Activated CD8-positive, alpha-beta memory T cell treated with anti-CD3 and anti-CD28 coated beads, Interleukin-2, amount 50 U/mL, for 4 hours (primary cell): Measurements from ENCODE around the gene TIMM13.
"Not testable (repeated sequence)": the region's sequence is repeated elsewhere in the genome, so short reads cannot be mapped to it uniquely, and the experiment has no call there.

Experiments
- DNase-seq: peaks from one replicate; pipeline ENCODE4 v3.0.0-alpha.2; 2020

TIMM13 gene

GRCh38 chr19:2429917-2430535, 2.6 kb upstream of the TIMM13 start:
- no peak for DNase-seq

- no peak for DNase-seq
These were observed 1.6 kb upstream of the TIMM13 start for GRCh38 chr19:2428756-2429711.

GRCh38 chr19:2428321-2428690, 920 bp upstream of the TIMM13 start:
- no peak for DNase-seq

- DNase-seq, result peak; percentile 54
These were observed 566 bp downstream of the TIMM13 start for GRCh38 chr19:2426611-2427428.

- no peak for DNase-seq
These were observed 1.5 kb downstream of the TIMM13 start for GRCh38 chr19:2425622-2426581.

- DNase-seq, result no peak
These were observed 2.4 kb downstream of the TIMM13 start for GRCh38 chr19:2424686-2425621.

GRCh38 chr19:2423915-2424685, 3.3 kb downstream of the TIMM13 start:
- no peak for DNase-seq

- DNase-seq, result no peak
These were observed 4.1 kb downstream of the TIMM13 start for GRCh38 chr19:2423071-2423914.

- no peak for DNase-seq
These were observed 5.6 kb downstream of the TIMM13 start for GRCh38 chr19:2421581-2422306.

- DNase-seq, result no peak
These were observed 6.9 kb downstream of the TIMM13 start for GRCh38 chr19:2420490-2420889.

GRCh38 chr19:2419754-2420153, 7.6 kb downstream of the TIMM13 start:
- DNase-seq, result no peak

- DNase-seq, result no peak
These were observed 9.4 kb downstream of the TIMM13 start for GRCh38 chr19:2417881-2418406.

GRCh38 chr19:2417436-2417835, 9.9 kb downstream of the TIMM13 start:
- not testable (repeated sequence) for DNase-seq

GRCh38 chr19:2416321-2417097, 10.9 kb downstream of the TIMM13 start:
- DNase-seq, result no peak

GRCh38 chr19:2415973-2416319, 11.4 kb downstream of the TIMM13 start:
- DNase-seq, result no peak

- no peak for DNase-seq
These were observed 12.0 kb downstream of the TIMM13 start for GRCh38 chr19:2415281-2415972.

- DNase-seq, result no peak
These were observed 13.8 kb downstream of the TIMM13 start for GRCh38 chr19:2413629-2414028.
